ENCODE results near the gene IGSF21.
A peak's percentile ranks its signal among the peaks of the same experiment; 100 is the strongest.
"Not testable (repeated sequence)": the region's sequence is repeated elsewhere in the genome, so short reads cannot be mapped to it uniquely, and the experiment has no call there.

IGSF21 gene

GRCh38 chr1:18357622-18358230, 250.1 kb downstream of the IGSF21 start:
- Mint-ChIP-seq H3K27me3 (peaks cover 28% of the 10 kb centered on the region), H3K9me3 (no peaks in the 10 kb centered on the region), H3K27ac (no peak overlapping the region), H3K4me1 (no peaks in the 10 kb centered on the region), H3K4me3 (no peak overlapping the region), H3K36me3 (ENCODE audit: low read depth) (no peaks in the 10 kb centered on the region)
- DNase-seq = no peak
- ATAC-seq = no peak

DNA sequence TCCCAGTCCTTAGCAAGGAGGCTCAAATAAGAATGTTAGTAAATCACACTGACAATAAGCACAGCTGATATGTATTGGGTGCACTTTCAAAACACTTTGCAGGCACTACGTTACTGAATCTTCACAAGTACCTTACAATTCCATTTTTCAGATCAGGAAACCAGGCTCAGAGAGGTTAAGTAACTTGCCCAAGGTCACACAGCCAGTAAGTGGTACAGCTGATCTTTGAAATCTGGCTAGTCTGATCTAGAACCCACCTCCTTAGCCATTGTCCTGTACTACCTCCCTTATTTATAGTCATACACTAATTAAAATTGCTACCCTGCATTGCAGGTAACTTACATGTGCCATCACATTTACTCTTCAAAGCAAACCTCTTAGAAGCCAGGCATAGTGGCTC, 251.0 kb downstream of the IGSF21 start:
- Mint-ChIP-seq H3K27me3 (peaks cover 31% of the 10 kb centered on the region), H3K36me3 (ENCODE audit: low read depth) (no peaks in the 10 kb centered on the region), H3K4me1 (no peaks in the 10 kb centered on the region), H3K4me3 (no peak overlapping the region), H3K9me3 (no peaks in the 10 kb centered on the region), H3K27ac (no peak overlapping the region)
- ATAC-seq (no peak), DNase-seq (no peak)

DNA sequence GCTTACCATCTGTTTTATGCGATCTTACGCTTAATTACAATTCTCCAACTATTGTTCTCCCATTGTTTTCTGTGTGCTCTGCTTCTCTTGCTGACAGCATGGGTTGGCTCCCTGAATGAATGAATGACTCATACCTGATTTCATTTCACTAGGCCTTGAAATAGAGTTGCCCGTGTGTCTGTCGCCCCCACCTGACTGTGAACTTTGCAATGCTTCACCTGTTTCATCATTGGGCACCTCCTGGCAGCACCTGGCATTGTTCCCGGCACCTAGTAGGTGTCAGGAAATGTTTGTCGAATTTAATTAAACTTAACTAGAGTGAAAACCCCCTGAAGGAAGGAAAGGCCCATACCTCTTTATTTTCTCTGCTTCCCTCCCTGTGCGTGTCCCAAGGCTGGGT, 252.7 kb downstream of the IGSF21 start:
- Mint-ChIP-seq H3K9me3 (no peaks in the 10 kb centered on the region), H3K27ac (no peak overlapping the region), H3K4me1 (no peaks in the 10 kb centered on the region), H3K27me3 (peaks cover 22% of the 10 kb centered on the region), H3K36me3 (ENCODE audit: low read depth) (no peaks in the 10 kb centered on the region), H3K4me3 (no peak overlapping the region)
- ATAC-seq = no peak
- no peak for DNase-seq

DNA sequence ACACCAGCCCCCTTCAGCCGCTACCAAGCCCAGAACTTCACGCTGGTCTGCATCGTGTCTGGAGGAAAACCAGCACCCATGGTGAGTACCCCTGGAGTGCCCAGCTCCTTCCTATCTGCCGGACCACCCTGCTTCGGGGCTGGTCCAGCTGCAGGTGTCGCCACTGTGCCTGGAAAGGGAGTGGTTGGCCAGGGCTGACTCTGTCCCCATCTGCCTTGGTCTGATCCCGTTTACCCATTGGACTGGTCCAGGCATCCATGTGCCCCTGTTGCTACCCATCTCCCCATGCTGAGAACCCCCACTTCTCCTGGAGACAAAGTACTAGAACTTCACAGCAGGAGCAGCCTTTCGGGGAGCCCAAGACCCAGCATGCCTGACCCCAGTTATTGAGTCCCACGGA, 254.6 kb downstream of the IGSF21 start:
- ATAC-seq = no peak
- no peaks in the 10 kb centered on the region for H3K36me3 Mint-ChIP-seq (ENCODE audit: low read depth)

GRCh38 chr1:18363436-18363835, 255.8 kb downstream of the IGSF21 start:
- no peaks in the 10 kb centered on the region for H3K9me3 Mint-ChIP-seq
- no peak overlapping the region for H3K4me3 Mint-ChIP-seq
- no peaks in the 10 kb centered on the region for H3K36me3 Mint-ChIP-seq (ENCODE audit: low read depth)
- no peak for DNase-seq
- H3K27ac Mint-ChIP-seq = no peak overlapping the region
- H3K4me1 Mint-ChIP-seq = no peaks in the 10 kb centered on the region
- peaks cover 16% of the 10 kb centered on the region for H3K27me3 Mint-ChIP-seq
- no peak for ATAC-seq

More for the DNA sequence above, 254.6 kb downstream of the IGSF21 start:
- no peak for DNase-seq
- Mint-ChIP-seq H3K4me1 (no peaks in the 10 kb centered on the region), H3K4me3 (no peak overlapping the region), H3K9me3 (no peaks in the 10 kb centered on the region), H3K27me3 (peaks cover 20% of the 10 kb centered on the region), H3K27ac (no peak overlapping the region)

DNA sequence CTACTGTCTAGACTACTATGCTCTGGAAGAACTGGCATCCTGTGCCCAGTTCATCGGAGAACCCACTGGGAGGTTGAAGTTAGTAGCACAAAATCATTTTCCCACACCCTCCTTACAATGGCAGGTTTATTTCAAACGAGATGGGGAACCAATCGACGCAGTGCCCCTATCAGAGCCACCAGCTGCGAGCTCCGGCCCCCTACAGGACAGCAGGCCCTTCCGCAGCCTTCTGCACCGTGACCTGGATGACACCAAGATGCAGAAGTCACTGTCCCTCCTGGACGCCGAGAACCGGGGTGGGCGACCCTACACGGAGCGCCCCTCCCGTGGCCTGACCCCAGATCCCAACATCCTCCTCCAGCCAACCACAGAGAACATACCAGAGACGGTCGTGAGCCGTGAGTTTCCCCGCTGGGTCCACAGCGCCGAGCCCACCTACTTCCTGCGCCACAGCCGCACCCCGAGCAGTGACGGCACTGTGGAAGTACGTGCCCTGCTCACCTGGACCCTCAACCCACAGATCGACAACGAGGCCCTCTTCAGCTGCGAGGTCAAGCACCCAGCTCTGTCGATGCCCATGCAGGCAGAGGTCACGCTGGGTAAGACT, 257.6 kb downstream of the IGSF21 start:
- Mint-ChIP-seq H3K4me3 (no peak overlapping the region), H3K36me3 (ENCODE audit: low read depth) (no peaks in the 10 kb centered on the region), H3K27me3 (peaks cover 12% of the 10 kb centered on the region), H3K9me3 (no peaks in the 10 kb centered on the region), H3K27ac (no peak overlapping the region), H3K4me1 (no peaks in the 10 kb centered on the region)
- ATAC-seq = no peak
- DNase-seq = no peak

- H3K9me3 Mint-ChIP-seq; H3K36me3 Mint-ChIP-seq (ENCODE audit: low read depth); ATAC-seq; H3K27me3 Mint-ChIP-seq; H3K4me1 Mint-ChIP-seq; H3K4me3 Mint-ChIP-seq; H3K27ac Mint-ChIP-seq; DNase-seq: not testable (repeated sequence)
These were observed 264.9 kb downstream of the IGSF21 start for GRCh38 chr1:18372505-18372904.

DNA sequence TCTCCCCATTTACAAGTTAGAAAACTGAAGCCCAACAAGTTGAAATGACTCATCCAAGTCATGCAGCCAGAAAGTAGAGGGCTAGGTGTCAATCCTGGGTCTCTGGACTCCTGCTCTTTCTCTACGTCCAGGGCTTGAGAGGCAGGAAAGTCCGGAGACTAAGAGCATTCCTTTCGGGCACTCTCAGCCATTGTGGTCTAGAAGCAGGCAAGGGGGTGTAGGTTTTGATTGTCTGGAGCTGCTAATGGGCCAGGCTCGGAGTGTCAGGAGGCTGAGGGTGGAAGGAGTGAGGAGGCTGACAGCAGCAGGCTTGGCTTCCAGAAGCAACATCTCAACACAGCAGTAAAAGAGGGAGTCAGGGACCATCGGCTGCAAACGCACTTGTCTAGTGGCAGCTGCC, 265.6 kb downstream of the IGSF21 start:
- no peak overlapping the region for H3K27ac Mint-ChIP-seq
- H3K4me1 Mint-ChIP-seq = no peaks in the 10 kb centered on the region
- no peak for ATAC-seq
- H3K36me3 Mint-ChIP-seq (ENCODE audit: low read depth) = no peaks in the 10 kb centered on the region
- H3K27me3 Mint-ChIP-seq = peaks cover 7% of the 10 kb centered on the region
- peaks cover 5% of the 10 kb centered on the region for H3K9me3 Mint-ChIP-seq
- no peak for DNase-seq
- H3K4me3 Mint-ChIP-seq = no peak overlapping the region

DNA sequence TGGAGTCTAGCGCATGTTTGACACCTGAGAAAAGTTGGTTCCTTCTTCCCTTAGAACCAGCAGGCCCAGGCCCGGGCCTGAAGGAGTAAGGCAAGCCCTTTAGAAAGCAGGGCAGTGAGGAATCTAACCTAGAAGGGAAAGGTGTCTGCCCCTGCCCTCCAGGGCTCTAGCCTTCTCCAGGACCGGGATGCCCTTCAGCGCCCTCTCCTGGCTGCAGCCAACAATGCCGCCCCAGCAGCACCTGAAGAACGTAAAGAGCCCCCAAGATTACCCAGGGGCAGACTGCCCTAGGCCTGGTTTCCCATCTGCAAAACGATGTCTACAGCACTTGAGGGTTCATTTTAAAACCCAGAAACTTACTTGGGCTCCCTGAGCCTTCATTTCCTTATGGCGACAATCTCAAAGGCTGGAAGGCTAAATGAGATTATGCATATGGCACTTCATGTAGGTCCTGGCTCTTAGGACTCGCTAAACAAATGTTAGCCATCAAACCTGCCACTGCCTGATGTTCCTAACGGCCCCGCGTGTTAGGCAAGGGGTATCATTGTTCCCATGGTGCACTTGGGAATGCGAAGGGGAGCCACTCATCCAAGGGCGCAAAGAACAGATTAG, 266.4 kb downstream of the IGSF21 start:
- no peaks in the 10 kb centered on the region for H3K4me1 Mint-ChIP-seq
- H3K4me3 Mint-ChIP-seq = no peak overlapping the region
- peak; percentile 8 for DNase-seq

GRCh38 chr1:18376661-18377060, 269.1 kb downstream of the IGSF21 start:
- no peaks in the 10 kb centered on the region for H3K36me3 Mint-ChIP-seq (ENCODE audit: low read depth)
- peaks cover 13% of the 10 kb centered on the region for H3K27me3 Mint-ChIP-seq
- ATAC-seq = no peak
- H3K4me1 Mint-ChIP-seq = no peaks in the 10 kb centered on the region
- no peak for DNase-seq
- H3K4me3 Mint-ChIP-seq = no peak overlapping the region
- H3K27ac Mint-ChIP-seq = no peak overlapping the region
- peaks cover 24% of the 10 kb centered on the region for H3K9me3 Mint-ChIP-seq

More for the DNA sequence above, 266.4 kb downstream of the IGSF21 start:
- no peaks in the 10 kb centered on the region for H3K36me3 Mint-ChIP-seq (ENCODE audit: low read depth)
- no peak overlapping the region for H3K27ac Mint-ChIP-seq
- H3K27me3 Mint-ChIP-seq = peaks cover 7% of the 10 kb centered on the region
- no peak for ATAC-seq
- H3K9me3 Mint-ChIP-seq = peaks cover 5% of the 10 kb centered on the region

DNA sequence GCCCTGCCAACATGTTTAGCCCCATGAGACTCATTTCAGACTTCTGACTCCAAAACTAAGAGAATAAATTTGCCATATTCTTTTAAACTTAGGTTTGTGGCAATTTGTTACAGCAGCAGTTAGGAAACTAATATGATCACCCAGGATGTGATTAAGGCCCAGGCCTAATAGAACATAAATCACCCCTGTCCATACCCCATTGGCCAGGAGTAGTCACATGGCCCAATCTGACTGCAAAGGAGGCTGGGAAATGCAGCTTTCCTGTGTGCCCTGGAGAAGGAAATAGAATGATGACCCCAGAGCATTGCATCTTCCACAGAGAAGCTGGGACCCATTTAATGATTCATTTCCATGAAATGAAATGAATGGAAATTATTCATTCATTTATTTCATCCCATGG, 272.7 kb downstream of the IGSF21 start:
- no peak overlapping the region for H3K4me3 Mint-ChIP-seq
- H3K27me3 Mint-ChIP-seq = peaks cover 23% of the 10 kb centered on the region
- peaks cover 19% of the 10 kb centered on the region for H3K9me3 Mint-ChIP-seq
- DNase-seq (no peak), ATAC-seq (no peak)
- H3K36me3 Mint-ChIP-seq (ENCODE audit: low read depth) = no peaks in the 10 kb centered on the region
- H3K27ac Mint-ChIP-seq = no peak overlapping the region
- H3K4me1 Mint-ChIP-seq = peaks cover 5% of the 10 kb centered on the region

DNA sequence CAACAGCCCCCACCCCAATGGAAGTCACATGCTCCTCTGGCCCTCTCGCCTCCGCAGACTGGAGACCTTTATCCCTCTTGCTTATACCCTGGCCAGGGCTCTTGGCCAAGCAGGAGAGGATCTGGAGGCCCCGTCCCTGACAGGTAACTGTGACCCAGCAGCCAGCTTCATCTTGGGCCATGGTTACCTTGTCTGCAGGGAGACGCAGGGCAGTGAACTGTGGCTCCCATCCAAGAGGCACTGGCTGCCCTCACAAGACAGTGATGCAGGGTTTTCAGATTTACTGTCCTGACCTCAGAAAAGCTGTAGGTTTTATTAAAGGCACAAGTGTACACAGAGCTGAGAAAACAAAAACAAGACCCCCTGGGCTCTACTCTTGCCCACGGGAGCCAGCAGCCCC, 276.5 kb downstream of the IGSF21 start:
- no peak for ATAC-seq
- peaks cover 19% of the 10 kb centered on the region for H3K9me3 Mint-ChIP-seq
- no peak overlapping the region for H3K4me3 Mint-ChIP-seq

DNA sequence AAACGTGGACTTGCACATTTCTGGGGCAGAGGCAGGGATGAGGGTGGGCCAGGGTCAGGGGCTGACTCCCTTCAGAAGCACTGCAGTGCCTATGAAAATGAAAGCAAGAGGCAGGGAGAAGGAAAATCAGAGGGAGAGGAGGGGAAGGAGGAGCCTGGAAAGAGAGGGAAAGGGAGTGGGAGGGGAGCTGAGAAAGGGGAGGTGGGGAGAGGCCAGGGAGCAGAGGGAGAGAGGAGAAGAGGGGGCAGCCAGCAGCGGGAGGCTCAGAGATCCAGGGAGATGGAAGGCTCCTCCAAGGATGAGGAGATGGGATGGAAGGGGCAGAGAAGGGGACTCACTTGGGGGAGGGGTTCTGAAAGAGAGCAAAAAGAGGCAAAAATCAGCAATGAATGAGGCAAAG, 276.9 kb downstream of the IGSF21 start:
- H3K4me1 Mint-ChIP-seq = peaks cover 10% of the 10 kb centered on the region
- no peak overlapping the region for H3K4me3 Mint-ChIP-seq
- peaks cover 33% of the 10 kb centered on the region for H3K27me3 Mint-ChIP-seq
- peaks cover 17% of the 10 kb centered on the region for H3K9me3 Mint-ChIP-seq
- H3K36me3 Mint-ChIP-seq (ENCODE audit: low read depth) = no peaks in the 10 kb centered on the region
- DNase-seq = no peak
- no peak overlapping the region for H3K27ac Mint-ChIP-seq
- ATAC-seq = no peak

More for the DNA sequence above, 276.5 kb downstream of the IGSF21 start:
- H3K27me3 Mint-ChIP-seq = peaks cover 33% of the 10 kb centered on the region
- H3K27ac Mint-ChIP-seq = no peak overlapping the region
- peaks cover 10% of the 10 kb centered on the region for H3K4me1 Mint-ChIP-seq
- no peaks in the 10 kb centered on the region for H3K36me3 Mint-ChIP-seq (ENCODE audit: low read depth)
- no peak for DNase-seq

- Mint-ChIP-seq H3K36me3 (ENCODE audit: low read depth) (no peaks in the 10 kb centered on the region), H3K27me3 (peaks cover 33% of the 10 kb centered on the region), H3K9me3 (peaks cover 9% of the 10 kb centered on the region), H3K4me3 (no peak overlapping the region), H3K4me1 (peaks cover 10% of the 10 kb centered on the region), H3K27ac (no peak overlapping the region)
- DNase-seq (peak; percentile 25), ATAC-seq (peak; percentile 67)
These were observed 277.7 kb downstream of the IGSF21 start for GRCh38 chr1:18385239-18385790.

DNA sequence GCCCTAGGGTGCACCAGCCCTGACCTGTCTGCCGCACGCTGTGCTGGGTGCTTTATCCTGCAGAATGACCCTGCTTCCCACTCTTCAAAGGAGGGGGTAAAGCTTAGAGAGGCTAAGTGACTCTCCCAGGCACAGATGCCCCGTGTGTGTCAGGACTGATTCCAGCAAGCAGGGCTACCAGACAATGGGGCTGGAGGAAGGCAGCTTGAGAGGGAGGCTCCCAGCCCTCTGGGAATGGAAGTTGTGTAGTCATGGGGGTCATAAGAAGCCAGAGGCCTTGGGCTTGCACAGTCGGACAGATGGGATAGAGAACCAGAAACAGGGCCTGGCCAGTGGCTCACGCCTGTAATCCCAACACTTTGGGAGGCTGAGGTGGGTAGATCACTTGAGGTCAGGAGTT, 279.0 kb downstream of the IGSF21 start:
- peaks cover under 1% of the 10 kb centered on the region for H3K9me3 Mint-ChIP-seq
- ATAC-seq (no peak), DNase-seq (no peak)
- H3K4me3 Mint-ChIP-seq = no peak overlapping the region
- peaks cover 28% of the 10 kb centered on the region for H3K27me3 Mint-ChIP-seq
- no peak overlapping the region for H3K27ac Mint-ChIP-seq
- no peaks in the 10 kb centered on the region for H3K36me3 Mint-ChIP-seq (ENCODE audit: low read depth)
- H3K4me1 Mint-ChIP-seq = peaks cover 10% of the 10 kb centered on the region
